HepG2 (cell line): Measurements from ENCODE around the gene UGP2. TPM values are rescaled to one million over a fixed set of nuclear protein-coding genes. Genes with fewer than 3 reads are reported as not detected.
A peak's percentile ranks its signal among the peaks of the same experiment; 100 is the strongest.

Source experiments
- CHD4 ChIP-seq: fragments of 200-600 bp; sonication (generic); IDR thresholded peaks from 2 replicates; pipeline ENCODE4 v1.7.0; 2017; ENCODE audit warnings: mild to moderate bottlenecking, low read length, borderline replicate concordance
- ELF3 ChIP-seq: IDR thresholded peaks from 2 replicates; pipeline ENCODE4 v1.6.1; 2016; ENCODE audit warnings: missing genetic modification reagents, missing compliant biosample characterization
- HNF4G ChIP-seq, 2 experiments: sonication (generic) in 1 of 2; formaldehyde crosslinking in 1 of 2; IDR thresholded peaks; 2 replicates each; pipeline versions ENCODE4 v1.4.0 to v1.6.1; 2011 to 2020; ENCODE audit warnings: borderline replicate concordance in 2 of 2, low read depth in 2 of 2, mild to moderate bottlenecking in 2 of 2, low read length in 1 of 2, missing genetic modification reagents in 1 of 2, moderate library complexity in 1 of 2
- JUN ChIP-seq: sonication (generic); formaldehyde crosslinking; IDR thresholded peaks from 2 replicates; pipeline ENCODE4 v1.4.0; 2020; ENCODE audit warnings: mild to moderate bottlenecking, missing genetic modification reagents
- MED13 ChIP-seq: sonication (generic); formaldehyde crosslinking; IDR thresholded peaks from 2 replicates; pipeline ENCODE4 v1.5.0; 2020; ENCODE audit warnings: missing genetic modification reagents
- NFKBIZ ChIP-seq: IDR thresholded peaks from 2 replicates; pipeline ENCODE4 v1.6.1; 2018; ENCODE audit warnings: missing genetic modification reagents, missing compliant biosample characterization
- NRL ChIP-seq: sonication (generic); formaldehyde crosslinking; IDR thresholded peaks from 2 replicates; pipeline ENCODE4 v1.5.0; 2020; ENCODE audit warnings: missing genetic modification reagents, mild to moderate bottlenecking, moderate library complexity, borderline replicate concordance
- TBX3 ChIP-seq: fragments of 450-650 bp; IDR thresholded peaks from 2 replicates; pipeline ENCODE4 v1.6.1; 2017; ENCODE audit warnings: antibody characterized with exemption, mild to moderate bottlenecking, inconsistent platforms, borderline replicate concordance
- ZEB1 ChIP-seq: IDR thresholded peaks from 2 replicates; pipeline ENCODE4 v1.6.1; 2012; ENCODE audit warnings: mild to moderate bottlenecking, low read depth, inconsistent platforms; ENCODE audit not compliant: insufficient replicate concordance
- ZNF3 ChIP-seq: IDR thresholded peaks from 2 replicates; pipeline ENCODE4 v1.7.0; 2017; ENCODE audit warnings: inconsistent platforms
- ZNF570 ChIP-seq: sonication (generic); formaldehyde crosslinking; IDR thresholded peaks from 2 replicates; pipeline ENCODE4 v1.4.0; 2020; ENCODE audit warnings: mild to moderate bottlenecking, missing genetic modification reagents, borderline replicate concordance
- ZNF615 ChIP-seq: sonication (generic); formaldehyde crosslinking; IDR thresholded peaks from 2 replicates; pipeline ENCODE4 v1.5.0; 2020; ENCODE audit warnings: mild to moderate bottlenecking, missing genetic modification reagents, borderline replicate concordance
- ZNF629 ChIP-seq: sonication (generic); formaldehyde crosslinking; conservative IDR thresholded peaks from 2 replicates; pipeline ENCODE4 v1.5.0; 2020; ENCODE audit warnings: missing genetic modification reagents
- ZNF841 ChIP-seq: sonication (generic); formaldehyde crosslinking; IDR thresholded peaks from 2 replicates; pipeline ENCODE4 v1.8.1; 2023; ENCODE audit warnings: missing genetic modification reagents, borderline replicate concordance
- ZSCAN12 ChIP-seq: sonication (generic); formaldehyde crosslinking; IDR thresholded peaks from 2 replicates; pipeline ENCODE4 v1.9.0; 2021; ENCODE audit warnings: mild to moderate bottlenecking, missing genetic modification reagents
- polyA plus RNA-seq, 8 experiments: library from polyadenylated mRNA; depleted of rRNA in 3 of 8; stranded (reverse) in 7 of 8; unstranded in 1 of 8; fragments of >200 nt; fragmentation: Illumina TruSeq in 4 of 8; extraction: Trizol in 4 of 8; gene quantifications; 2 replicates each; pipeline versions ENCODE4 v1.2.1 to v1.2.3, GENCODE V29; 2011 to 2016; ENCODE audit warnings: low read depth in 4 of 8, missing spikeins in 1 of 8, mixed read lengths in 1 of 8; ENCODE audit not compliant: insufficient read depth in 1 of 8
- total RNA-seq, 5 experiments: library from RNA; depleted of rRNA; stranded (reverse); fragments of >200 nt; fragmentation: Illumina TruSeq; extraction: Trizol; gene quantifications; 2 replicates each; pipeline ENCODE4 v1.2.3, GENCODE V29; 2016; ENCODE audit warnings: low read depth in 1 of 5
- TF ChIP-seq, protein P1 (sequence below): sonication (generic); formaldehyde crosslinking; IDR thresholded peaks from 2 replicates; pipeline ENCODE4 v1.5.1; 2020; ENCODE audit warnings: missing genetic modification reagents, mild to moderate bottlenecking, borderline replicate concordance
- TF ChIP-seq, protein P2 (sequence below): sonication (generic); formaldehyde crosslinking; IDR thresholded peaks from 2 replicates; pipeline ENCODE4 v1.4.0; 2020; ENCODE audit warnings: missing genetic modification reagents; ENCODE audit errors: not compliant biosample characterization
- TF ChIP-seq, protein P3 (sequence below): sonication (generic); formaldehyde crosslinking; IDR thresholded peaks from 2 replicates; pipeline ENCODE4 v1.5.0; 2020; ENCODE audit warnings: missing genetic modification reagents, mild to moderate bottlenecking, borderline replicate concordance
- TF ChIP-seq, protein P4 (sequence below): sonication (generic); formaldehyde crosslinking; IDR thresholded peaks from 2 replicates; pipeline ENCODE4 v1.9.0; 2021; ENCODE audit warnings: missing genetic modification reagents, borderline replicate concordance

The UGP2 gene
- total and polyA plus RNA-seq, 2 of the 13 experiments (the other 11 are each of a cell fraction or from before 2014, with no cell fraction given), result 96.0 to 134 TPM

DNA sequence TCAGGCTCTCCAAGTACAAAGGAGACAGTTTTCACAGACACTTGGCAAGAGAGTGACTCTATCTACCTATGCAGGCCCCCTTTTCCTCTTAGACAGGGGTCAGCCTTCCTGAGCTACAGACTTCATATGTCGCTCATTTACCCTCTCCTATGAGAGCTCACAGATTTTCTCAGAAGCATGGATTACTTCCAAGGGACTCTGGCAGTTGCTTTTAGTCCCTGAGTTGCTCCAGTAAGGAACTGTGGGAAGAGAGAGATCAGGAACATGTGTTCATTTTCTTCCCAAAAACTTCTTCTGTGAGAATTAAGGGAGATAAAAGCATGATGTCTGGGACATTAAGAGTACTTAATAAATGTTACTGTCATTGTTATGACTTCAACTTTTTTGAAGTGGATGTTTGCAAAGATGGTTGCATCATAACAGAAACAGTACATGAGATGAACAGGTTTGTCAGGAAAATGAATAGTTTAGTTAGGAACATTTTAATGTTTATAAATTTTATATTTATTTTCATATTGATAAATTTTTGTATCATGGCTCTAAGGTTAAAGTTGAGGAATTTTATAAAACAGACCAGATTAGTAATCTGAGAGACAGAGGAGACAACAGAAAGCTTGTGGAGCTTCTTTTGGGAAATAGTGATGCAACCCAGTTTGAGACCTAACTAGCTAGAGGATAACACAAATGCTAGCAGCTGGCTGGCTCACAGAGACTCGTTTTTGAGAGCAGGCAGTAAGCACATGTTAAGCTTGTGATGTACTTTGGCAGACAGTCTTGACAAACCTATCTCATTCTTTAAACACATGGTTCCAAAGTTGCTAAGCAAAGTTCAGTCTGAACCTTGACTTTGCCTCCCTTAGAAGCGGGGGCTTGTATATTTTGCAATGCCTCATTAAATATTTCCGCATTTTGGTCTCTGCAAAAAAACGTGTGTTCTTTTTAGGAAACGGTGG lies 21.7 kb upstream of the UGP2 start (continued):
- TF ChIP-seq, protein P1, sequence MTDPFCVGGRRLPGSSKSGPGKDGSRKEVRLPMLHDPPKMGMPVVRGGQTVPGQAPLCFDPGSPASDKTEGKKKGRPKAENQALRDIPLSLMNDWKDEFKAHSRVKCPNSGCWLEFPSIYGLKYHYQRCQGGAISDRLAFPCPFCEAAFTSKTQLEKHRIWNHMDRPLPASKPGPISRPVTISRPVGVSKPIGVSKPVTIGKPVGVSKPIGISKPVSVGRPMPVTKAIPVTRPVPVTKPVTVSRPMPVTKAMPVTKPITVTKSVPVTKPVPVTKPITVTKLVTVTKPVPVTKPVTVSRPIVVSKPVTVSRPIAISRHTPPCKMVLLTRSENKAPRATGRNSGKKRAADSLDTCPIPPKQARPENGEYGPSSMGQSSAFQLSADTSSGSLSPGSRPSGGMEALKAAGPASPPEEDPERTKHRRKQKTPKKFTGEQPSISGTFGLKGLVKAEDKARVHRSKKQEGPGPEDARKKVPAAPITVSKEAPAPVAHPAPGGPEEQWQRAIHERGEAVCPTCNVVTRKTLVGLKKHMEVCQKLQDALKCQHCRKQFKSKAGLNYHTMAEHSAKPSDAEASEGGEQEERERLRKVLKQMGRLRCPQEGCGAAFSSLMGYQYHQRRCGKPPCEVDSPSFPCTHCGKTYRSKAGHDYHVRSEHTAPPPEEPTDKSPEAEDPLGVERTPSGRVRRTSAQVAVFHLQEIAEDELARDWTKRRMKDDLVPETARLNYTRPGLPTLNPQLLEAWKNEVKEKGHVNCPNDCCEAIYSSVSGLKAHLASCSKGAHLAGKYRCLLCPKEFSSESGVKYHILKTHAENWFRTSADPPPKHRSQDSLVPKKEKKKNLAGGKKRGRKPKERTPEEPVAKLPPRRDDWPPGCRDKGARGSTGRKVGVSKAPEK (CRISPR knock-in tag), result 0 out of 2 replicates have a peak, but pooled peaks have one; percentile 59
- no peak for TF ChIP-seq TBX3
- TF ChIP-seq HNF4G (IDR thresholded peaks at IDR 0.05; ENCODE audit: borderline replicate concordance, low read depth, low read length), result peak; percentile 99
- TF ChIP-seq HNF4G (CRISPR knock-in tag; IDR thresholded peaks at IDR 0.05; ENCODE audit: borderline replicate concordance, low read depth), result peak; percentile 93
- TF ChIP-seq MED13 (CRISPR knock-in tag), result peak; percentile 65; the same call in 1 of the 2 replicates
- no peak for TF ChIP-seq ZNF615 (CRISPR knock-in tag)
- no peak for TF ChIP-seq ZNF841
- peak; percentile 39; the same call in 1 of the 2 replicates for TF ChIP-seq ZNF3
- TF ChIP-seq, protein P2, sequence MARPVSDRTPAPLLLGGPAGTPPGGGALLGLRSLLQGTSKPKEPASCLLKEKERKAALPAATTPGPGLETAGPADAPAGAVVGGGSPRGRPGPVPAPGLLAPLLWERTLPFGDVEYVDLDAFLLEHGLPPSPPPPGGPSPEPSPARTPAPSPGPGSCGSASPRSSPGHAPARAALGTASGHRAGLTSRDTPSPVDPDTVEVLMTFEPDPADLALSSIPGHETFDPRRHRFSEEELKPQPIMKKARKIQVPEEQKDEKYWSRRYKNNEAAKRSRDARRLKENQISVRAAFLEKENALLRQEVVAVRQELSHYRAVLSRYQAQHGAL (CRISPR knock-in tag), result peak; percentile 81
- TF ChIP-seq ZNF629, result peak; percentile 66
- TF ChIP-seq CHD4, result peak; percentile 51; the same call in 1 of the 2 replicates
- no peak for TF ChIP-seq ZEB1
- no peak for TF ChIP-seq NRL (CRISPR knock-in tag)
- TF ChIP-seq JUN (CRISPR knock-in tag), result peak; percentile 80; the same call in 1 of the 2 replicates
- peak; percentile 89 for TF ChIP-seq NFKBIZ (CRISPR knock-in tag)
- TF ChIP-seq ZSCAN12, result peak; percentile 85
- TF ChIP-seq, protein P3, sequence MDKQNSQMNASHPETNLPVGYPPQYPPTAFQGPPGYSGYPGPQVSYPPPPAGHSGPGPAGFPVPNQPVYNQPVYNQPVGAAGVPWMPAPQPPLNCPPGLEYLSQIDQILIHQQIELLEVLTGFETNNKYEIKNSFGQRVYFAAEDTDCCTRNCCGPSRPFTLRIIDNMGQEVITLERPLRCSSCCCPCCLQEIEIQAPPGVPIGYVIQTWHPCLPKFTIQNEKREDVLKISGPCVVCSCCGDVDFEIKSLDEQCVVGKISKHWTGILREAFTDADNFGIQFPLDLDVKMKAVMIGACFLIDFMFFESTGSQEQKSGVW (CRISPR knock-in tag), result no peak
- no peak for TF ChIP-seq ZNF570 (CRISPR knock-in tag)
- TF ChIP-seq, protein P4, sequence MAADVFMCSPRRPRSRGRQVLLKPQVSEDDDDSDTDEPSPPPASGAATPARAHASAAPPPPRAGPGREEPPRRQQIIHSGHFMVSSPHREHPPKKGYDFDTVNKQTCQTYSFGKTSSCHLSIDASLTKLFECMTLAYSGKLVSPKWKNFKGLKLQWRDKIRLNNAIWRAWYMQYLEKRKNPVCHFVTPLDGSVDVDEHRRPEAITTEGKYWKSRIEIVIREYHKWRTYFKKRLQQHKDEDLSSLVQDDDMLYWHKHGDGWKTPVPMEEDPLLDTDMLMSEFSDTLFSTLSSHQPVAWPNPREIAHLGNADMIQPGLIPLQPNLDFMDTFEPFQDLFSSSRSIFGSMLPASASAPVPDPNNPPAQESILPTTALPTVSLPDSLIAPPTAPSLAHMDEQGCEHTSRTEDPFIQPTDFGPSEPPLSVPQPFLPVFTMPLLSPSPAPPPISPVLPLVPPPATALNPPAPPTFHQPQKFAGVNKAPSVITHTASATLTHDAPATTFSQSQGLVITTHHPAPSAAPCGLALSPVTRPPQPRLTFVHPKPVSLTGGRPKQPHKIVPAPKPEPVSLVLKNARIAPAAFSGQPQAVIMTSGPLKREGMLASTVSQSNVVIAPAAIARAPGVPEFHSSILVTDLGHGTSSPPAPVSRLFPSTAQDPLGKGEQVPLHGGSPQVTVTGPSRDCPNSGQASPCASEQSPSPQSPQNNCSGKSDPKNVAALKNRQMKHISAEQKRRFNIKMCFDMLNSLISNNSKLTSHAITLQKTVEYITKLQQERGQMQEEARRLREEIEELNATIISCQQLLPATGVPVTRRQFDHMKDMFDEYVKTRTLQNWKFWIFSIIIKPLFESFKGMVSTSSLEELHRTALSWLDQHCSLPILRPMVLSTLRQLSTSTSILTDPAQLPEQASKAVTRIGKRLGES, result peak; percentile 99
- TF ChIP-seq ELF3 (CRISPR knock-in tag), result peak; percentile 99
